Astrocyte (in vitro differentiated cells and primary cell): ENCODE data around the gene CALML5.

Experiments
- EZH2 ChIP-seq: IDR thresholded peaks from 2 replicates; pipeline ENCODE4 v1.6.1; 2012; ENCODE audit warnings: mild to moderate bottlenecking, low read length, inconsistent platforms; ENCODE audit not compliant: insufficient read depth
- TF ChIP-seq, protein P1 (sequence below): IDR thresholded peaks from 2 replicates; pipeline ENCODE4 v1.5.1; 2011; ENCODE audit warnings: low read depth, mild to moderate bottlenecking, inconsistent platforms, low read length, moderate library complexity; ENCODE audit not compliant: insufficient read depth

DNA sequence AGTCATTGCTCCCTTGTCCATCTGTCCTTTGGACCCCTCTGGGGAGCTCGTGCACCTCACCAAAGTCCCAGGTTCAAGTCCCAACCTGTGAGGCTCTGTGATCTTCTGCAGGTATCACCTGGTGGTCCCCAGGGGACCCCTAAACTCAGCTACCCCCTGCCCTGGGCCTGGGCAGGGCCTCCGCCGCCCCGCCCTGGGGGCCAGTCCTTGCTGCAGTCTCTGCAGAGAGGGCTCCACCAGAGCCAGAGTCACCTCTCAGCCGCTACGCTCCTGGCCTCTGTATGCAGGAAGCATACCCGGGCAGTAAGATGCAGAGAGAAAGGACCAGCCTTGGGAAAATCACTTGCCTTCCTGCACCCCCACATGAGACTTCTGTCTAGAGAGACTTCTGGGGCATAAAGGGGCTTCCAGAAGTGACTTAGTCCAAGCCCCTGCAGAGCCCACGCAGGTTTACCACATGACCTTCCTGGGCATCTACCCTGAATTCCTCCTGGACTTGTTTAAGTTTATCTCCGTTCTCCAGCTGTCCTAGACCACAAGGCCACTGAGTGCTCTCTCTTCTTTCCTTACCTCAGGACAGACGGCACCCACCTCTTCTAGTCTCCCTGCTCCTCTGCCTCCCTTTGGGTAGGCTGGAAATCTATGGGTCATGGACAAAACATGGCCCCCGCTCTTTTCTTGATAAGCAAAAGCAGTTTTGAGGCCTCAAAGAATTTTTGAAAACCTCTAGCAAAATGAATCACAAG is 21.2 kb downstream of the CALML5 start:
- TF ChIP-seq, protein P1, sequence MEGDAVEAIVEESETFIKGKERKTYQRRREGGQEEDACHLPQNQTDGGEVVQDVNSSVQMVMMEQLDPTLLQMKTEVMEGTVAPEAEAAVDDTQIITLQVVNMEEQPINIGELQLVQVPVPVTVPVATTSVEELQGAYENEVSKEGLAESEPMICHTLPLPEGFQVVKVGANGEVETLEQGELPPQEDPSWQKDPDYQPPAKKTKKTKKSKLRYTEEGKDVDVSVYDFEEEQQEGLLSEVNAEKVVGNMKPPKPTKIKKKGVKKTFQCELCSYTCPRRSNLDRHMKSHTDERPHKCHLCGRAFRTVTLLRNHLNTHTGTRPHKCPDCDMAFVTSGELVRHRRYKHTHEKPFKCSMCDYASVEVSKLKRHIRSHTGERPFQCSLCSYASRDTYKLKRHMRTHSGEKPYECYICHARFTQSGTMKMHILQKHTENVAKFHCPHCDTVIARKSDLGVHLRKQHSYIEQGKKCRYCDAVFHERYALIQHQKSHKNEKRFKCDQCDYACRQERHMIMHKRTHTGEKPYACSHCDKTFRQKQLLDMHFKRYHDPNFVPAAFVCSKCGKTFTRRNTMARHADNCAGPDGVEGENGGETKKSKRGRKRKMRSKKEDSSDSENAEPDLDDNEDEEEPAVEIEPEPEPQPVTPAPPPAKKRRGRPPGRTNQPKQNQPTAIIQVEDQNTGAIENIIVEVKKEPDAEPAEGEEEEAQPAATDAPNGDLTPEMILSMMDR = no peak
- TF ChIP-seq EZH2 = no peak
